A549 (cell line): ENCODE results near the gene PRKAR1B. TPM values are rescaled to one million over a fixed set of nuclear protein-coding genes. Genes with fewer than 3 reads are reported as not detected.

Experiments
- ATAC-seq, 2 experiments: fragments of 200-7000 bp in 1 of 2; fragments of >200 bp in 1 of 2; cut with Nextera tagmentation in 1 of 2; cut with Tn5 transposase in 1 of 2; 3 replicates each; pipeline versions ENCODE4 v1.8.0 to v1.9.1; 2018 to 2020; ENCODE audit warnings: mild to moderate bottlenecking in 1 of 2, moderate library complexity in 1 of 2
- CTCF ChIA-PET: fragments of 300-600 bp; sonication (Branson Sonifier 250); formaldehyde crosslinking; extraction: SDS; loops from one replicate; lab custom pipeline; 2021; ENCODE audit warnings: antibody characterized with exemption, inconsistent platforms; lab: Yijun Ruan, JAX
- POLR2A ChIA-PET: fragments of 350-600 bp; formaldehyde crosslinking; extraction: SDS; loops from one replicate; lab custom pipeline; 2021; ENCODE audit warnings: antibody characterized with exemption, inconsistent platforms; lab: Yijun Ruan, JAX
- DNase-seq, 2 experiments: peaks; one replicate each; pipeline versions ENCODE4 v3.0.0 to v3.0.0-alpha.2; 2011 to 2016; ENCODE audit warnings: low read depth in 1 of 2, low spot score in 1 of 2
- FAIRE-seq: peaks from 2 replicates; lab custom pipeline; 2011; peaks lifted over from hg19 to GRCh38; lab: Jason Lieb, UNC
- H3K27ac ChIP-seq, 2 experiments: fragments of >200 bp; sonication (Bioruptor Twin); formaldehyde crosslinking; 3 replicates each; pipeline ENCODE4 v1.5.1; 2016 to 2017
- H3K4me1 ChIP-seq: fragments of >200 bp; sonication (Bioruptor Twin); formaldehyde crosslinking; 3 replicates; pipeline ENCODE4 v1.6.1; 2016
- H3K4me2 ChIP-seq: fragments of >200 bp; sonication (Bioruptor Twin); formaldehyde crosslinking; 3 replicates; pipeline ENCODE4 v1.6.1; 2016
- H3K4me3 ChIP-seq: fragments of >200 bp; sonication (Bioruptor Twin); formaldehyde crosslinking; 3 replicates; pipeline ENCODE4 v1.5.1; 2016
- H3K9me3 ChIP-seq: fragments of >200 bp; sonication (Bioruptor Twin); formaldehyde crosslinking; 3 replicates; pipeline ENCODE4 v1.6.1; 2016
- ATOH8 ChIP-seq: fragments of 250-450 bp; sonication (Bioruptor Pico); IDR thresholded peaks from 2 replicates; pipeline ENCODE4 v1.5.0; 2020; ENCODE audit warnings: low read depth, mild to moderate bottlenecking, moderate library complexity
- BCL3 ChIP-seq: fragments of >200 bp; sonication (Bioruptor Twin); formaldehyde crosslinking; IDR thresholded peaks from 3 replicates; pipeline ENCODE4 v1.6.1; 2016
- CBX8 ChIP-seq: fragments of 200-600 bp; sonication (generic); IDR thresholded peaks from 2 replicates; pipeline ENCODE4 v1.6.1; 2016
- CEBPB ChIP-seq, 2 experiments: fragments of >200 bp in 1 of 2; sonication (Bioruptor Twin) in 1 of 2; formaldehyde crosslinking in 1 of 2; IDR thresholded peaks; 2 replicates each; pipeline ENCODE4 v1.6.1; 2012 to 2016
- CHD4 ChIP-seq: fragments of 200-600 bp; sonication (generic); IDR thresholded peaks from 2 replicates; pipeline ENCODE4 v1.6.1; 2016; ENCODE audit warnings: antibody characterized with exemption, mild to moderate bottlenecking, borderline replicate concordance
- E2F6 ChIP-seq: IDR thresholded peaks from 2 replicates; pipeline ENCODE4 v1.6.1; 2012; ENCODE audit warnings: low read depth, borderline replicate concordance
- FOXS1 ChIP-seq: fragments of 250-450 bp; sonication (Bioruptor Pico); IDR thresholded peaks from 2 replicates; pipeline ENCODE4 v1.5.0; 2020; ENCODE audit warnings: mild to moderate bottlenecking, moderate library complexity
- HES2 ChIP-seq: fragments of >200 bp; sonication (Bioruptor Twin); formaldehyde crosslinking; IDR thresholded peaks from 2 replicates; pipeline ENCODE4 v1.6.1; 2016
- HEYL ChIP-seq: fragments of 250-450 bp; sonication (Bioruptor Pico); IDR thresholded peaks from 2 replicates; pipeline ENCODE4 v1.8.0; 2021; ENCODE audit warnings: mild to moderate bottlenecking, moderate library complexity
- HOXB13 ChIP-seq: fragments of 250-450 bp; sonication (Bioruptor Pico); IDR thresholded peaks from 2 replicates; pipeline ENCODE4 v1.5.0; 2020; ENCODE audit warnings: low read depth, mild to moderate bottlenecking, moderate library complexity
- HOXB5 ChIP-seq: fragments of 250-450 bp; sonication (Bioruptor Pico); IDR thresholded peaks from 2 replicates; pipeline ENCODE4 v1.5.0; 2020; ENCODE audit warnings: mild to moderate bottlenecking, moderate library complexity
- JUNB ChIP-seq: fragments of >200 bp; sonication (Bioruptor Twin); formaldehyde crosslinking; IDR thresholded peaks from 2 replicates; pipeline ENCODE4 v1.6.1; 2016
- KDM5A ChIP-seq: fragments of 200-600 bp; sonication (generic); IDR thresholded peaks from 2 replicates; pipeline ENCODE4 v1.6.1; 2016; ENCODE audit warnings: antibody characterized with exemption, mild to moderate bottlenecking
- NPAS2 ChIP-seq: fragments of 250-450 bp; sonication (Bioruptor Pico); IDR thresholded peaks from 2 replicates; pipeline ENCODE4 v1.8.0; 2022; ENCODE audit warnings: mild to moderate bottlenecking, moderate library complexity, borderline replicate concordance
- RCOR1 ChIP-seq: fragments of 150-350 bp; IDR thresholded peaks from 2 replicates; pipeline ENCODE4 v1.6.1; 2014; ENCODE audit warnings: antibody characterized with exemption, low read length, low read depth
- SREBF2 ChIP-seq: fragments of 450-650 bp; IDR thresholded peaks from 2 replicates; pipeline ENCODE4 v1.6.1; 2014; ENCODE audit warnings: mild to moderate bottlenecking, moderate library complexity
- TP53 ChIP-seq: fragments of 250-450 bp; sonication (Bioruptor Pico); IDR thresholded peaks from 2 replicates; pipeline ENCODE4 v1.5.0; 2021; ENCODE audit warnings: mild to moderate bottlenecking, moderate library complexity
- USF2 ChIP-seq: fragments of 450-650 bp; IDR thresholded peaks from 2 replicates; pipeline ENCODE4 v1.6.1; 2014; ENCODE audit warnings: antibody characterized with exemption
- ZNF302 ChIP-seq: fragments of 250-450 bp; sonication (Bioruptor Pico); IDR thresholded peaks from 2 replicates; pipeline ENCODE4 v1.9.0; 2021; ENCODE audit warnings: inconsistent platforms, mild to moderate bottlenecking, moderate library complexity
- WGBS: methylation state at CpG from one replicate; pipeline ENCODE4 v1.1.6; 2017; ENCODE audit errors: missing lambda C conversion rate; 5-methylcytosine and 5-hydroxymethylcytosine counted together
- polyA plus RNA-seq, 4 experiments: library from polyadenylated mRNA; depleted of rRNA in 3 of 4; stranded (reverse); fragments of >200 nt; fragmentation: RNase III in 1 of 4; extraction: RNeasy Plus Mini Kit Qiagen cat#74134 plus additional on column Dnase treatment in 1 of 4; gene quantifications; 2 replicates in 3 of 4; 3 replicates in 1 of 4; pipeline ENCODE4 v1.2.3, GENCODE V29; 2011 to 2017
- TF ChIP-seq, protein P1 (sequence below): fragments of >200 bp; sonication (Bioruptor Twin); formaldehyde crosslinking; IDR thresholded peaks from 3 replicates; pipeline ENCODE4 v1.5.1; 2016

The PRKAR1B gene
- polyA plus RNA-seq, 2 of the 4 experiments (the other 2 are of a cell fraction) = 10.1 to 33.7 TPM

GRCh38 chr7:770741-771166 is 43.7 kb upstream of the PRKAR1B start (continued):
- TF ChIP-seq USF2 = no peak
- TF ChIP-seq HOXB5 (CRISPR knock-in tag) = no peak
- no peak for TF ChIP-seq JUNB
- TF ChIP-seq HOXB13 (CRISPR knock-in tag) = no peak
- TF ChIP-seq NPAS2 (CRISPR knock-in tag) = no peak
- TF ChIP-seq CBX8 = no peak

- ChIA-PET POLR2A (no interaction called here), CTCF (interaction anchor here (0.6 to 2.3 kb wide), 4 partner anchors 18 to 449 kb away, joined by 3 to 9 read pairs (median 4); no protein-coding TSS in a partner anchor)
- Histone ChIP-seq H3K4me2 (no peak overlapping the region), H3K4me3 (no peak overlapping the region), H3K9me3 (no peaks in the 10 kb centered on the region), H3K27ac (peak overlapping the region in 1 of 2 experiments; percentile 53; a peak in 2 of 6 replicates), H3K4me1 (peaks cover 9% of the 10 kb centered on the region; the same call in 2 of the 3 replicates)
- DNase-seq (no peak), ATAC-seq (no peak), FAIRE-seq (no peak)
- TF ChIP-seq BCL3 (no peak), KDM5A (no peak), HEYL (CRISPR knock-in tag) (no peak), CEBPB (IDR thresholded peaks at IDR 0.05) (no peak)
- TF ChIP-seq, protein P1, sequence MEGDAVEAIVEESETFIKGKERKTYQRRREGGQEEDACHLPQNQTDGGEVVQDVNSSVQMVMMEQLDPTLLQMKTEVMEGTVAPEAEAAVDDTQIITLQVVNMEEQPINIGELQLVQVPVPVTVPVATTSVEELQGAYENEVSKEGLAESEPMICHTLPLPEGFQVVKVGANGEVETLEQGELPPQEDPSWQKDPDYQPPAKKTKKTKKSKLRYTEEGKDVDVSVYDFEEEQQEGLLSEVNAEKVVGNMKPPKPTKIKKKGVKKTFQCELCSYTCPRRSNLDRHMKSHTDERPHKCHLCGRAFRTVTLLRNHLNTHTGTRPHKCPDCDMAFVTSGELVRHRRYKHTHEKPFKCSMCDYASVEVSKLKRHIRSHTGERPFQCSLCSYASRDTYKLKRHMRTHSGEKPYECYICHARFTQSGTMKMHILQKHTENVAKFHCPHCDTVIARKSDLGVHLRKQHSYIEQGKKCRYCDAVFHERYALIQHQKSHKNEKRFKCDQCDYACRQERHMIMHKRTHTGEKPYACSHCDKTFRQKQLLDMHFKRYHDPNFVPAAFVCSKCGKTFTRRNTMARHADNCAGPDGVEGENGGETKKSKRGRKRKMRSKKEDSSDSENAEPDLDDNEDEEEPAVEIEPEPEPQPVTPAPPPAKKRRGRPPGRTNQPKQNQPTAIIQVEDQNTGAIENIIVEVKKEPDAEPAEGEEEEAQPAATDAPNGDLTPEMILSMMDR = no peak
- 94% methylated on average over 12 of the region's 14 CpGs for WGBS
Measured at GRCh38 chr7:770336-770735, 43.3 kb upstream of the PRKAR1B start.

DNA sequence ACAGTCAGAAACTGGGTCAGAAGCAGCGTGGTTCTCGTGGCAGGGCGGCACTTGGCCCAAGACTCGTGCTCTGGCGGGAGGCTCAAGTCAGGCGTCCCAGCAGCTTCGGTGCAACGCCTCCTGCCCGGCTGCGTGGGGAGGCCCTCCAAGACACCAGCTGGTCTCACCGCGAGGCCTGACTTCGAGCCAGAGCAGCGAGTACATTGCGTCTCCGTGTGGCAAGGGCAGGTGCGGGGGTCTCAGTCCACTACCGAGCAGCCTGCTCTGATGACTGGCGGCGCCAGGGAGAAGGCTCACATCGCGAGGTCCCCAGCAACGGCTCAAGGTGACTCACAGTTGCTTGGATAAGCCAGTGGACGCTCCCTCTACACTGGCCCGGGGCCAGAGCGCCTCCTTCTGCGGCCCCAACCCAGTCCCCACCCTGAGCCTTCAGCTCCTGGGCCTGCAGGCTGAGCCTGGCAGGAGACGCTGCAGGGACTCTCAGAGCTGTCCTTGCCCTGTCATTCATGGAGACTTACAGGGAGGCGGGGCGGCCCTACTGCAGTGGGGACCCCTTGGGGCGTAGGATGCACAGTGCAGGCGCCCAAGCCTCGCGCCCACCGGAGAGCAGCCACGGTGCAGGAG is 41.9 kb upstream of the PRKAR1B start:
- H3K4me2 ChIP-seq = no peak overlapping the region
- H3K4me1 ChIP-seq = peaks cover 9% of the 10 kb centered on the region; the same call in 2 of the 3 replicates
- WGBS = 90% methylated on average over 26 of the region's 36 CpGs
- FAIRE-seq = no peak
- ChIA-PET CTCF (interaction anchor here (0.7 to 2.5 kb wide), 4 partner anchors 41 to 448 kb away, joined by 3 to 9 read pairs (median 3); no protein-coding TSS in a partner anchor), POLR2A (no interaction called here)
- no peak for TF ChIP-seq FOXS1 (CRISPR knock-in tag)
- no peak for TF ChIP-seq CEBPB (IDR thresholded peaks at IDR 0.05)
- no peak for TF ChIP-seq E2F6
- no peak for TF ChIP-seq TP53 (CRISPR knock-in tag)
- TF ChIP-seq SREBF2 = no peak
- no peak for TF ChIP-seq NPAS2 (CRISPR knock-in tag)
- TF ChIP-seq HEYL (CRISPR knock-in tag) = no peak
- TF ChIP-seq RCOR1 = no peak
- TF ChIP-seq HES2 = no peak
- TF ChIP-seq ZNF302 (CRISPR knock-in tag) = no peak
- TF ChIP-seq ATOH8 (CRISPR knock-in tag) = no peak
- no peak for TF ChIP-seq CHD4
- ATAC-seq = peak in 1 of 2 experiments; percentile 43; a peak in 3 of 6 replicates
- no peak for DNase-seq
- H3K27ac ChIP-seq = no peak overlapping the region
- no peak overlapping the region for H3K4me3 ChIP-seq
- no peaks in the 10 kb centered on the region for H3K9me3 ChIP-seq
